Measurements from ENCODE around the gene ENO3. TPM values are rescaled to one million over a fixed set of nuclear protein-coding genes. Genes with fewer than 3 reads are reported as not detected.
A peak's percentile ranks its signal among the peaks of the same experiment; 100 is the strongest.

ENO3 gene
- total RNA-seq, 1 experiment from 2014 or later = 19.0 TPM

DNA sequence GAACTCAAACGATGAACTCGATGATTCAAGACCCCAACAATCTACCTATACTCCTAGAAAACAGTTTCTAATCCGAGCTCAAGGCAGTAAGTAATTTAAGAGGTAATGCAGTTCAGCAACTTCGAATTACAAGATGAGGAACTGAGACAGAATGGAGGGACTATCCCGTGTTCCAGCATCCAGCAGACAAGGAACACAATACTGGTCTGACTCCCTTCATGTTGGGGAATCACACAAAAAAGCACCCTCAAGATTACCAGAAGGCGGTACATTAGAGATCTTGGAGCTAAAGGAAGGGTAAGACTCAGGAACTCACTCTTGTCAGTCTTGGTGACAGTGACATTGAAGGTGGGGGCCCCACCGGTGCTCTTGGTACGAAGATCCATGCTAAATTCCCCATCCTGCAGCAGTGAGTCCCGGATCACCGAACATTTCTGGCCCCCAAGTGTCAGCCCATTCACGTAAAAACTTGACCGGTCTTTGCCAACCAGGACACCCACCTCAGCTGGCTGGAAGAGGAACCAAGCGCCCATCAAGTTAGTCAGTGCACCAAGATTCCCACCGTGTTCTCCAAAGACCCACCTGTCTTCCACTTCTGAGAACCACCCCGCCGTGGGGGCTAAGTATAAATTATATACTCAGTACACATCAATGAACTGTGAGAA, 4.5 kb upstream of the ENO3 start:
- Mint-ChIP-seq H3K27me3 (ENCODE audit: insufficient read depth, unreplicated experiment) (no peaks in the 10 kb centered on the region), H3K4me3 (ENCODE audit: unreplicated experiment) (peak overlapping the region; percentile 74), H3K27ac (ENCODE audit: low read depth, unreplicated experiment) (peak overlapping the region; percentile 93), H3K36me3 (ENCODE audit: insufficient read depth, unreplicated experiment) (peaks cover 56% of the 10 kb centered on the region), H3K9me3 (ENCODE audit: unreplicated experiment) (no peaks in the 10 kb centered on the region), H3K4me1 (ENCODE audit: insufficient read depth, unreplicated experiment) (peaks cover 63% of the 10 kb centered on the region)
- ChIA-PET CTCF (interaction anchor here (0.6 to 1.7 kb wide), 5 partner anchors 37 to 251 kb away, joined by 3 to 5 read pairs (median 5); partner anchors contain the start of gene MED11), POLR2A (interaction anchor here (0.7 to 21.5 kb wide), 10 partner anchors 12 to 236 kb away, joined by 3 to 639 read pairs (median 6); partner anchors contain the start of genes ARRB2, CAMTA2, INCA1 and KIF1C)
- TF ChIP-seq, protein P1, sequence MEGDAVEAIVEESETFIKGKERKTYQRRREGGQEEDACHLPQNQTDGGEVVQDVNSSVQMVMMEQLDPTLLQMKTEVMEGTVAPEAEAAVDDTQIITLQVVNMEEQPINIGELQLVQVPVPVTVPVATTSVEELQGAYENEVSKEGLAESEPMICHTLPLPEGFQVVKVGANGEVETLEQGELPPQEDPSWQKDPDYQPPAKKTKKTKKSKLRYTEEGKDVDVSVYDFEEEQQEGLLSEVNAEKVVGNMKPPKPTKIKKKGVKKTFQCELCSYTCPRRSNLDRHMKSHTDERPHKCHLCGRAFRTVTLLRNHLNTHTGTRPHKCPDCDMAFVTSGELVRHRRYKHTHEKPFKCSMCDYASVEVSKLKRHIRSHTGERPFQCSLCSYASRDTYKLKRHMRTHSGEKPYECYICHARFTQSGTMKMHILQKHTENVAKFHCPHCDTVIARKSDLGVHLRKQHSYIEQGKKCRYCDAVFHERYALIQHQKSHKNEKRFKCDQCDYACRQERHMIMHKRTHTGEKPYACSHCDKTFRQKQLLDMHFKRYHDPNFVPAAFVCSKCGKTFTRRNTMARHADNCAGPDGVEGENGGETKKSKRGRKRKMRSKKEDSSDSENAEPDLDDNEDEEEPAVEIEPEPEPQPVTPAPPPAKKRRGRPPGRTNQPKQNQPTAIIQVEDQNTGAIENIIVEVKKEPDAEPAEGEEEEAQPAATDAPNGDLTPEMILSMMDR (IDR thresholded peaks at IDR 0.05; ENCODE audit: unreplicated experiment) = no peak
- intact Hi-C loops (cut with micrococcal nuclease) = no loop called here
- BruUV-seq (replicated peaks) = TSS peak; percentile 60
- DNase-seq (ENCODE audit: unreplicated experiment) = no peak

DNA sequence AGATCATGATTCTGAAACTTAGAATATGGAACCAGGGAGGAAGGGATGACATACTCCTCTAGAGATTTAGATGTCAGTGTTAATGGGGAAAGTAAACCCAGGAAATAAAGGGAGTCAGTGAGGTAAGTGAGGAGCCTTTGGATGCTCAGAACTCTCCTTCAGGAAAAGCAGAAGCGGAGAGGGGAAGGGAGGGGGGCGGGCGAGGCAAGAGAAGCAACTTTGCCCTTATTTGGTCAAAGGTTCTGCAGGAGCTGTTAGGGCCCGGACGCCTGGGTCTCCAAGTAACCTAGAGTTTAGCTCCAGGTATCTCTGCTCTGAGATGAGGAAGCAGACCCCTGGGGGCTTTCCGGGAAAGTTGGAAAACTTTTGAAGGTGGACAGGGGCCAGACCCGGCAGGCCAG, 3.9 kb upstream of the ENO3 start:
- ChIA-PET CTCF (no interaction called here), POLR2A (interaction anchor here (0.7 to 21.5 kb wide), 14 partner anchors 7 to 237 kb away, joined by 3 to 639 read pairs (median 6); partner anchors contain the start of genes ARRB2, CAMTA2, INCA1 and KIF1C)
- Mint-ChIP-seq H3K4me3 (ENCODE audit: unreplicated experiment) (peak overlapping the region; percentile 74), H3K27me3 (ENCODE audit: insufficient read depth, unreplicated experiment) (no peaks in the 10 kb centered on the region), H3K36me3 (ENCODE audit: insufficient read depth, unreplicated experiment) (peaks cover 56% of the 10 kb centered on the region), H3K27ac (ENCODE audit: low read depth, unreplicated experiment) (peak overlapping the region; percentile 93), H3K9me3 (ENCODE audit: unreplicated experiment) (no peaks in the 10 kb centered on the region), H3K4me1 (ENCODE audit: insufficient read depth, unreplicated experiment) (peaks cover 57% of the 10 kb centered on the region)
- intact Hi-C loops (cut with micrococcal nuclease) = no loop called here
- TF ChIP-seq, protein P1 (IDR thresholded peaks at IDR 0.05; ENCODE audit: unreplicated experiment) = no peak
- BruUV-seq (replicated peaks) = no TSS peak
- peak; percentile 30 for DNase-seq (ENCODE audit: unreplicated experiment)

DNA sequence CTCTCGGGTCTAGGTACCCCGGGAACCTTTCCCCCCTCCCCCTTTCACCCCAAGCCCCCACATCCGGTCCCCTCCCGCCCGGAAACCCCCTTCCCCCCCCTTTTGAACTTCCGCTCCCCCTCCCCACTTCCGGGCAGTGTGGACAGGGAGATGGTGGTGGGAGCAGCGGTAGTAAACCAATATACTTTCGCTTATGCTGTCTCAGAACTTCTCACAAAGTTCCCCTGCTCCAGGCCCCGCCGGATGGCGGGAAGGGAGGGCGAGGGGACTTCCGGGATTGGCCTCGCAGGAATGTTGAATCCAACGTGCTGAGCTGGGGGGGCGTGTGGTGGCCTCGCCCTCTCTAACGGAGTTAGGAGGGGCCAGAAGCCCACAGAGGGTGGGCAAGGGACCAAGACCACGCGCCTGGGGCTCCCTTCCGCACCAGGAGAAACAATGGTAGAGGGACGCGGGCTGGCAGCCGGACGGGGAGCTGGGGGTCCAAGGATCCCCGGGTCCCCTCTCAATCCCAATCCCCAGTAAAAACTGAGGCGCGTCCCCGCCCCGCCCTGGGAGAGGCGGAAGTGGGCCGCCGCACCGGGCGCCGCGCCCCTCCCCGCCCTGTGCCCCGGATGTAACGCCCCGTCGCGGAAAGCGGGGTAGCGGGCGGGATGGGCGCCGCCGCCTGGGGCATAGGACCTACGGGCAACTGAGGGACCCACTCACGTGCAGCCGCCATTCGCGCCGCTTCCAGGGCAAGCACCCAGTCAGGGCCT, 3.3 kb upstream of the ENO3 start:
- no peaks in the 10 kb centered on the region for H3K27me3 Mint-ChIP-seq (ENCODE audit: insufficient read depth, unreplicated experiment)
- BruUV-seq (replicated peaks) = no TSS peak
- peak overlapping the region; percentile 93 for H3K27ac Mint-ChIP-seq (ENCODE audit: low read depth, unreplicated experiment)
- peak; percentile 35 for DNase-seq (ENCODE audit: unreplicated experiment)
- H3K4me1 Mint-ChIP-seq (ENCODE audit: insufficient read depth, unreplicated experiment) = peaks cover 51% of the 10 kb centered on the region
- H3K9me3 Mint-ChIP-seq (ENCODE audit: unreplicated experiment) = no peaks in the 10 kb centered on the region
- intact Hi-C loops (cut with micrococcal nuclease) = no loop called here
- POLR2A ChIA-PET = interaction anchor here (0.6 to 21.5 kb wide), 18 partner anchors 8 to 244 kb away, joined by 3 to 639 read pairs (median 4); partner anchors contain the start of genes CAMTA2, CHRNE, INCA1 and KIF1C
- peak overlapping the region; percentile 74 for H3K4me3 Mint-ChIP-seq (ENCODE audit: unreplicated experiment)
- CTCF ChIA-PET = interaction anchor here (0.6 kb wide), 3 partner anchors 20 to 556 kb away, joined by 3 to 4 read pairs (median 3); partner anchors contain the start of gene SPAG7
- TF ChIP-seq, protein P1 (IDR thresholded peaks at IDR 0.05; ENCODE audit: unreplicated experiment) = no peak
- peaks cover 56% of the 10 kb centered on the region for H3K36me3 Mint-ChIP-seq (ENCODE audit: insufficient read depth, unreplicated experiment)
